Hepatocyte (in vitro differentiated cells): Measurements from ENCODE around the gene VASH2. TPM values are rescaled to one million over a fixed set of nuclear protein-coding genes. Genes with fewer than 3 reads are reported as not detected.
"Not testable (repeated sequence)": the region's sequence is repeated elsewhere in the genome, so short reads cannot be mapped to it uniquely, and the experiment has no call there.

Experiments
- DNase-seq: peaks from one replicate; pipeline ENCODE4 v3.0.0-alpha.2; 2016; ENCODE audit warnings: low spot score
- H2AFZ ChIP-seq: fragments of 200-600 bp; sonication (generic); 2 replicates; pipeline ENCODE4 v1.6.0; 2016; ENCODE audit warnings: antibody characterized with exemption, mild to moderate bottlenecking
- H3K27ac ChIP-seq: fragments of 200-600 bp; sonication (generic); 2 replicates; pipeline ENCODE4 v1.5.1; 2016; ENCODE audit warnings: mild to moderate bottlenecking
- H3K27me3 ChIP-seq: fragments of 200-600 bp; sonication (generic); 2 replicates; pipeline ENCODE4 v1.6.1; 2016
- H3K36me3 ChIP-seq: fragments of 200-600 bp; sonication (generic); replicated peaks from 2 replicates; pipeline ENCODE4 v1.5.1; 2016; ENCODE audit warnings: low read depth; ENCODE audit not compliant: insufficient read depth
- H3K4me1 ChIP-seq: fragments of 200-600 bp; sonication (generic); 2 replicates; pipeline ENCODE4 v1.5.1; 2016; ENCODE audit warnings: mild to moderate bottlenecking, moderate library complexity; ENCODE audit not compliant: insufficient read depth
- H3K4me2 ChIP-seq: fragments of 200-600 bp; sonication (generic); 2 replicates; pipeline ENCODE4 v1.6.0; 2016
- H3K4me3 ChIP-seq: fragments of 200-600 bp; sonication (generic); 2 replicates; pipeline ENCODE4 v1.5.1; 2016; ENCODE audit warnings: mild to moderate bottlenecking
- H3K79me2 ChIP-seq: fragments of 200-600 bp; sonication (generic); 2 replicates; pipeline ENCODE4 v1.6.0; 2017; ENCODE audit warnings: mild to moderate bottlenecking
- H3K9me2 ChIP-seq: fragments of 200-600 bp; sonication (generic); replicated peaks from 2 replicates; pipeline ENCODE4 v1.6.0; 2017; ENCODE audit warnings: mild to moderate bottlenecking; ENCODE audit not compliant: insufficient read depth
- H3K9me3 ChIP-seq: fragments of 200-600 bp; sonication (generic); 2 replicates; pipeline ENCODE4 v1.5.1; 2016; ENCODE audit warnings: low read depth, mild to moderate bottlenecking
- H4K20me1 ChIP-seq: fragments of 200-600 bp; sonication (generic); 2 replicates; pipeline ENCODE4 v1.6.0; 2016; ENCODE audit warnings: mild to moderate bottlenecking; ENCODE audit not compliant: insufficient read depth, poor library complexity, severe bottlenecking
- EZH2 ChIP-seq: fragments of 200-600 bp; sonication (generic); IDR thresholded peaks from 2 replicates; pipeline ENCODE4 v1.6.1; 2016; ENCODE audit warnings: antibody characterized with exemption, mild to moderate bottlenecking, borderline replicate concordance
- EZH2phosphoT487 ChIP-seq: fragments of 200-600 bp; sonication (generic); IDR thresholded peaks from one replicate; pipeline ENCODE4 v1.6.1; 2018; ENCODE audit warnings: antibody characterized with exemption, mild to moderate bottlenecking, low read depth, moderate library complexity; ENCODE audit not compliant: unreplicated experiment, severe bottlenecking
- WGBS: methylation state at CpG from one replicate; pipeline ENCODE4 v1.1.6; 2016; ENCODE audit warnings: low lambda C conversion rate; ENCODE audit errors: missing lambda C conversion rate; 5-methylcytosine and 5-hydroxymethylcytosine counted together
- polyA plus RNA-seq: library from polyadenylated mRNA; unstranded; fragments of >200 nt; fragmentation: Nextera tagmentation; extraction: Ambion mirVana; gene quantifications from 2 replicates; pipeline ENCODE4 v1.2.1, GENCODE V29; 2016
- total RNA-seq: library from RNA; depleted of rRNA; stranded (reverse); fragments of >200 nt; gene quantifications from 2 replicates; pipeline ENCODE4 v1.2.3, GENCODE V29; 2014
- TF ChIP-seq, protein P1 (sequence below): fragments of 200-600 bp; sonication (generic); IDR thresholded peaks from 2 replicates; pipeline ENCODE4 v1.5.1; 2016; ENCODE audit warnings: antibody characterized with exemption, mild to moderate bottlenecking; ENCODE audit not compliant: poor library complexity

The VASH2 gene
- total and polyA plus RNA-seq, 2 experiments from 2014 or later, result 3.0 to 3.6 TPM

DNA sequence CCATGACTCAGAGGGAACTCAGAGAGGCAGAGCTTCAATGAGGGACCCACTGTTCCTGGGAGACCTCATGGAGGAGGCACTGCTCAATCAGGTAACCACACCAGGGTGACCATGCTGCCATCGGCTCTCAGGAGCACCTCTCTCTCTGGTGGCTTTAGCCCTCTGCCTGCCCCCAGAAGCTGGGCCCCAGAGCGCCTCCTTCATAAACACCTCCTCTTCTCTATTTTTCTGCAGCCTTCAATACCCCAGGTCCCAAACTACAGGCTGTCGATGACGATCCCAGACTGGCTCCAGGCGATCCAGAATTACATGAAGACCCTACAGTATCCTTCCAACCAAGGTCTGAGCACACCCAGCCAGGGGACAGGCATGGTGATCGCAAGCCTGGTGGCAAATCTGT is 10.6 kb downstream of the VASH2 start:
- H3K4me2 ChIP-seq, result no peak overlapping the region
- H3K27me3 ChIP-seq, result no peaks in the 10 kb centered on the region
- H3K9me2 ChIP-seq, result no peaks in the 10 kb centered on the region
- TF ChIP-seq EZH2phosphoT487 (no peak), EZH2 (no peak)
- TF ChIP-seq, protein P1, sequence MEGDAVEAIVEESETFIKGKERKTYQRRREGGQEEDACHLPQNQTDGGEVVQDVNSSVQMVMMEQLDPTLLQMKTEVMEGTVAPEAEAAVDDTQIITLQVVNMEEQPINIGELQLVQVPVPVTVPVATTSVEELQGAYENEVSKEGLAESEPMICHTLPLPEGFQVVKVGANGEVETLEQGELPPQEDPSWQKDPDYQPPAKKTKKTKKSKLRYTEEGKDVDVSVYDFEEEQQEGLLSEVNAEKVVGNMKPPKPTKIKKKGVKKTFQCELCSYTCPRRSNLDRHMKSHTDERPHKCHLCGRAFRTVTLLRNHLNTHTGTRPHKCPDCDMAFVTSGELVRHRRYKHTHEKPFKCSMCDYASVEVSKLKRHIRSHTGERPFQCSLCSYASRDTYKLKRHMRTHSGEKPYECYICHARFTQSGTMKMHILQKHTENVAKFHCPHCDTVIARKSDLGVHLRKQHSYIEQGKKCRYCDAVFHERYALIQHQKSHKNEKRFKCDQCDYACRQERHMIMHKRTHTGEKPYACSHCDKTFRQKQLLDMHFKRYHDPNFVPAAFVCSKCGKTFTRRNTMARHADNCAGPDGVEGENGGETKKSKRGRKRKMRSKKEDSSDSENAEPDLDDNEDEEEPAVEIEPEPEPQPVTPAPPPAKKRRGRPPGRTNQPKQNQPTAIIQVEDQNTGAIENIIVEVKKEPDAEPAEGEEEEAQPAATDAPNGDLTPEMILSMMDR, result no peak
- H4K20me1 ChIP-seq, result no peaks in the 10 kb centered on the region
- H3K36me3 ChIP-seq, result no peaks in the 10 kb centered on the region
- H3K4me3 ChIP-seq, result no peak overlapping the region
- H2AFZ ChIP-seq, result no peak overlapping the region
- H3K27ac ChIP-seq, result no peak overlapping the region
- no peaks in the 10 kb centered on the region for H3K4me1 ChIP-seq
- 98% methylated on average over 6 of the region's 6 CpGs for WGBS
- no peaks in the 10 kb centered on the region for H3K9me3 ChIP-seq
- DNase-seq, result no peak
- H3K79me2 ChIP-seq, result no peaks in the 10 kb centered on the region

DNA sequence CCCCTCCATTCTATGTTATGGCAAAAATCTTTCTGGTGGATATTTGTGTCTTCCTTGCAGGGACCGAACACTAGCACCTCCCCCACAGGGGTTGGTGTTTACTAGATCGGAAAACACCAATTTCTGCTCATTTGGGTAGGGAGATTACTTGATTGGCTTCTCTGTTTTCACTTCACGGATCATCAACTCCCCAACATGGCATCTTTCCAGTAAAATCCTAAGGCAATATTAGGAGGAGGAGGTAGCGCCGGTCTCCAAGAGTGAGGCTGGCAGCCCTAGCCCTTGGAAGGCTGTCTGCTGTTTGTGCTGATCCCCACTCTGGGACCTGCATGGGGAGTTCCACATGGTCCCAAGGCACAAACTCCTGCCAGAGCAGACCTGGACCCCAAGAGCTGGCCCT is 12.2 kb downstream of the VASH2 start:
- 95% methylated on average over 5 of the region's 5 CpGs for WGBS
- TF ChIP-seq EZH2phosphoT487 (no peak), EZH2 (no peak)
- TF ChIP-seq, protein P1, result no peak

DNA sequence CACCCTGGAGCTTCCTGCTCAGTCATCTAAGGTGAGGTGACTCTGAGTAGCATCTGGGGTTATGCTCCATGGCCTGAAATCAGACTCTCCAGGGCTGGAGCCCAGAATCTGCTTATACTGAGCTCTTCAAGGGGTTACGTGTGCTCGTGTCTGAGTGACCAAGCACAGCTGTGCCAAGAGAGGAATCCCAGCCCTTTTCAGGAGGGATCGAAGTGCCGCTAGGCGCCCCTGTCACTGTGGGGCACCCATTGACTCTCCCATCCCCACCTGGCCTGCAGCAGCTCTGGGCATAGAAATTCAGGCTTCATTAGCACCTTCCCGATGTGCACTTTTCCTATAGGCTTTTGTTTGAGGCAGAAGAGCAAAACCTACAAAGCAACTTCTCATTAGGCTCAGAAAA is 13.8 kb downstream of the VASH2 start:
- no peak overlapping the region for H3K27ac ChIP-seq
- TF ChIP-seq, protein P1, result no peak
- 96% methylated on average over 6 of the region's 6 CpGs for WGBS

More for the DNA sequence above, 12.2 kb downstream of the VASH2 start:
- Histone ChIP-seq H3K9me3 (no peaks in the 10 kb centered on the region), H3K4me2 (no peak overlapping the region), H3K79me2 (no peaks in the 10 kb centered on the region), H3K27me3 (no peaks in the 10 kb centered on the region), H3K4me1 (no peaks in the 10 kb centered on the region), H2AFZ (no peak overlapping the region), H3K4me3 (no peak overlapping the region), H3K27ac (no peak overlapping the region), H3K36me3 (no peaks in the 10 kb centered on the region), H4K20me1 (no peaks in the 10 kb centered on the region), H3K9me2 (no peaks in the 10 kb centered on the region)
- no peak for DNase-seq

DNA sequence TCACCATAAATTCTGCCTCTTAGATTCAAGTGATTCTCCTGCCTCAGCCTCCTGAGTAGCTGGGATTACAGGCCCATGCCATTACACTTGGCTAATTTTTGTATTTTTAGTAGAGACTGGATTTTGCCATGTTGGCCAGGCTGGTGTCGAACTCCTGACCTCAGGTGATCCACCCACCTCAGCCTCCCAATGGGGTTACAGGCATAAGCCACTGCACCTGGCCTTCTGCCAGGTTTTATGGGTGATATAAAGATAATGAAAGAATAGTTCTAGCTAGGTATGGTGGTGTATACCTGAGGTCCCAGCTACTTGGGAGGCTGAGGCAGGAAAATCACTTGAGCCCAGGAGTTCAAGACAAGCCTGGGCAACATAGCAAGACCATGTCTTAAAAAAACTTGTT is 14.7 kb downstream of the VASH2 start:
- not testable (repeated sequence) for H3K36me3 ChIP-seq, H3K4me3 ChIP-seq, H3K27me3 ChIP-seq, H3K4me1 ChIP-seq, H4K20me1 ChIP-seq, DNase-seq, H2AFZ ChIP-seq, H3K27ac ChIP-seq, H3K9me3 ChIP-seq, H3K79me2 ChIP-seq, H3K9me2 ChIP-seq, H3K4me2 ChIP-seq
- 96% methylated on average over 1 of the region's 1 CpG for WGBS

More for the DNA sequence above, 13.8 kb downstream of the VASH2 start:
- Histone ChIP-seq H3K27me3 (no peaks in the 10 kb centered on the region), H3K9me2 (no peaks in the 10 kb centered on the region), H2AFZ (no peak overlapping the region), H3K36me3 (no peaks in the 10 kb centered on the region), H3K9me3 (no peaks in the 10 kb centered on the region), H3K4me2 (no peak overlapping the region), H3K4me3 (no peak overlapping the region), H3K4me1 (no peaks in the 10 kb centered on the region), H4K20me1 (no peaks in the 10 kb centered on the region), H3K79me2 (no peaks in the 10 kb centered on the region)
- DNase-seq, result no peak
